Measurements from ENCODE around the gene PI16. TPM values are rescaled to one million over a fixed set of nuclear protein-coding genes. Genes with fewer than 3 reads are reported as not detected.
A peak's percentile ranks its signal among the peaks of the same experiment; 100 is the strongest.

PI16 gene
- polyA plus RNA-seq, 1 of the 3 experiments (the other 2 are of a cell fraction): 0.02 TPM

GRCh38 chr6:36914227-36914794 is 40.2 kb upstream of the PI16 start (continued):
- TF ChIP-seq REST (IDR thresholded peaks at IDR 0.05; ENCODE audit: low read depth, low read length) (no peak), NFIC (IDR thresholded peaks at IDR 0.05; ENCODE audit: borderline replicate concordance) (peak; percentile 37; the same call in 1 of the 2 replicates)

DNA sequence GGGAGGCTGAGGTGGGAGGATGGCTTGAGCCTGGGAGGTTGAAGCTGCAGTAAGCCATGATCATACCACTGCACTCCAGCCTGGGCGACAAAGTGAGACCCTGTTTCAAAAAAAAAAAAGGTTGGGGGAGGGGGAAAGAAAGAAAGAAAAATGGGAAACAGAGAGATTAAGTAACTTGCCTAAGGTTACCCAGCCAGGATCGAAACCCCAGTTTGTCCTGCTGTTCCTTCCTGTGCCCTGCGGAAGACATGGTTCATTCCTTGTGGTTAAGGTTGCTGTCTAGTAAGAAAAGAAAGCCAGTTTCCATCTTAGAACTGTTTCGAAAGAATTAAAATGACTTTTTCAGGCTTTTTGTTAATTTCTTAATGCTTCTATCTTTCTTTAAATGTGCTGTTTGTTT is 38.9 kb upstream of the PI16 start:
- Histone ChIP-seq H3K79me2 (ENCODE audit: insufficient read depth) (no peaks in the 10 kb centered on the region), H3K27me3 (ENCODE audit: insufficient read depth) (no peaks in the 10 kb centered on the region), H3K9me2 (no peaks in the 10 kb centered on the region), H2AFZ (ENCODE audit: low read depth) (no peak overlapping the region), H3K4me1 (ENCODE audit: control insufficient read depth in 1 of 2, insufficient read depth in 2 of 2, low read depth in 1 of 2, low read length in 1 of 2) (peaks cover 0 to 25% of the 10 kb centered on the region in 2 experiments; a peak in 2 of 4 replicates), H3K9ac (no peak overlapping the region), H3F3A (replicated peaks; ENCODE audit: insufficient read depth) (peaks cover 20% of the 10 kb centered on the region), H3K4me3 (ENCODE audit: low read depth in 2 of 2, low read length in 1 of 2) (no peak overlapping the region), H3K36me3 (replicated peaks in 1 of 2; ENCODE audit: control insufficient read depth in 1 of 2, insufficient read depth in 2 of 2, low read length in 1 of 2) (peaks cover 28 to 47% of the 10 kb centered on the region in 2 experiments), H3K9me3 (no peaks in the 10 kb centered on the region), H3K27ac (ENCODE audit: low read depth in 2 of 2, low read length in 1 of 2) (no peak overlapping the region), H4K20me1 (ENCODE audit: insufficient read depth) (peaks cover 18% of the 10 kb centered on the region), H3K4me2 (no peak overlapping the region)
- no peak for DNase-seq
- POLR2A ChIA-PET: no interaction called here
- WGBS (ENCODE audit: low lambda C conversion rate): 98% methylated on average over 4 of the region's 4 CpGs
- CTCF ChIA-PET: interaction anchor here (0.7 to 2.5 kb wide), 3 partner anchors 30 to 149 kb away, joined by 3 to 8 read pairs (median 4); partner anchors contain the start of gene C6orf89
- TF ChIP-seq GATA2 (CRISPR knock-in tag; IDR thresholded peaks at IDR 0.05): no peak
- TF ChIP-seq POLR2AphosphoS5 (IDR thresholded peaks at IDR 0.05; ENCODE audit: low read depth, low read length): no peak
- no peak for TF ChIP-seq EP300 (IDR thresholded peaks at IDR 0.05; ENCODE audit: borderline replicate concordance in 1 of 2, low read depth in 1 of 2, low read length in 1 of 2)
- no peak for TF ChIP-seq MXI1 (IDR thresholded peaks at IDR 0.05; ENCODE audit: low read depth, low read length)
- no peak for TF ChIP-seq SMC3 (IDR thresholded peaks at IDR 0.05; ENCODE audit: low read depth, low read length)
- TF ChIP-seq RXRA (IDR thresholded peaks at IDR 0.05; ENCODE audit: borderline replicate concordance, low read depth): no peak
- TF ChIP-seq EZH2phosphoT487 (IDR thresholded peaks at IDR 0.05; ENCODE audit: borderline replicate concordance, low read depth): no peak
- TF ChIP-seq RCOR1 (IDR thresholded peaks at IDR 0.05; ENCODE audit: low read length): no peak
- no peak for TF ChIP-seq REST (IDR thresholded peaks at IDR 0.05; ENCODE audit: low read depth, low read length)
- TF ChIP-seq, protein P1, sequence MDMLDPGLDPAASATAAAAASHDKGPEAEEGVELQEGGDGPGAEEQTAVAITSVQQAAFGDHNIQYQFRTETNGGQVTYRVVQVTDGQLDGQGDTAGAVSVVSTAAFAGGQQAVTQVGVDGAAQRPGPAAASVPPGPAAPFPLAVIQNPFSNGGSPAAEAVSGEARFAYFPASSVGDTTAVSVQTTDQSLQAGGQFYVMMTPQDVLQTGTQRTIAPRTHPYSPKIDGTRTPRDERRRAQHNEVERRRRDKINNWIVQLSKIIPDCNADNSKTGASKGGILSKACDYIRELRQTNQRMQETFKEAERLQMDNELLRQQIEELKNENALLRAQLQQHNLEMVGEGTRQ (IDR thresholded peaks at IDR 0.05; ENCODE audit: borderline replicate concordance, low read depth, low read length): no peak
- no peak for TF ChIP-seq FOXJ3 (CRISPR knock-in tag; IDR thresholded peaks at IDR 0.05)
- TF ChIP-seq, protein P2, sequence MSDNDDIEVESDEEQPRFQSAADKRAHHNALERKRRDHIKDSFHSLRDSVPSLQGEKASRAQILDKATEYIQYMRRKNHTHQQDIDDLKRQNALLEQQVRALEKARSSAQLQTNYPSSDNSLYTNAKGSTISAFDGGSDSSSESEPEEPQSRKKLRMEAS (IDR thresholded peaks at IDR 0.05; ENCODE audit: low read depth): no peak
- TF ChIP-seq TEAD4 (IDR thresholded peaks at IDR 0.05; ENCODE audit: borderline replicate concordance, insufficient read depth): no peak
